Bladder microvascular endothelial cell (primary cell): ENCODE data around the gene ST6GALNAC5. TPM values are rescaled to one million over a fixed set of nuclear protein-coding genes. Genes with fewer than 3 reads are reported as not detected.

Experiments used
- total RNA-seq: library from RNA; depleted of rRNA; stranded (reverse); fragments of >200 nt; gene quantifications from 2 replicates; pipeline ENCODE4 v1.2.3, GENCODE V29; 2014

The ST6GALNAC5 gene
- total RNA-seq, result not detected in 2 replicates

DNA sequence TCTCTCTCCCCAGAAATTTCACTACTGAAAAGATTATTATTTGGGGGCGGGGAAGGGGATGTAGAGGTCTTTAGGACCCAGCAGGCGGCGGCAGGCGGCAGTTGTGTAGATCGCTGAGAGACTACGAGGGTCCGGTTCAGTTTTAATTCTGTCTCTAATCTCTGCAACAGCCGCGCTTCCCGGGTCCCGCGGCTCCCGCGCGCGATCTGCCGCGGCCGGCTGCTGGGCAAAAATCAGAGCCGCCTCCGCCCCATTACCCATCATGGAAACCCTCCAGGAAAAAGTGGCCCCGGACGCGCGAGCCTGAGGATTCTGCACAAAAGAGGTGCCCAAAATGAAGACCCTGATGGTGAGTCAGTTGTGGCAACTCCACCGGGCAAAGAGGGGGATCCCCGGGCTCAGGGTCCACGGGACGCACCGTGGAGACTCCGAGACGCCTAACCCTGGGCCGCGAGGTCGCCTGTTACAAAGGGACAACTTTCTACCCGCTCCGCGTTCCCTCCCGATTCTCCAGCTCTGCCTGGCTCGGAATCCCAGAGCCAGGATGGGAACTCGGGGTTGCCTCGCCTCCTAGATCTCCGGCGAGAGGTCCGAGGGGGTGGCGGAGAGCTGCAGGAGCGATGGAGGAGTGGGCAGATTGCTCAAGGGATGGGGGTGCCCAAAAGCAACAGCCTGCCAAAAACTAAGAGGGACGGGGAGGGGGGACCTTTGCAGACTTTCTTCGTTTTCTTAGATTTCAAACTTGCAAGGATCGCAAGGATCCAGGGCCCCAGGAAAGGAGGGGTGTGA is at the start of gene ST6GALNAC5:
ST6GALNAC5 (plus strand) TSS at position 139 of the 789 bp plus-strand sequence.

